ENCODE data around the gene FOXP1. TPM values are rescaled to one million over a fixed set of nuclear protein-coding genes. Genes with fewer than 3 reads are reported as not detected.

The FOXP1 gene
- total and polyA plus RNA-seq, 2 of the 13 experiments (the other 11 are each of a cell fraction or from before 2014, with no cell fraction given), result 40.4 to 59.0 TPM

- H3K36me3 ChIP-seq (replicated peaks in 1 of 2; ENCODE audit: control insufficient read depth in 1 of 2, insufficient read depth in 2 of 2, low read length in 2 of 2), result peaks cover 1 to 6% of the 10 kb centered on the region in 2 experiments; a peak in 2 of 5 replicates
- POLR2A ChIA-PET, result interaction anchor here (1.9 kb wide), 1 partner anchor 86 kb away, joined by 7 read pairs; the partner anchor contains the start of gene FOXP1
- ATAC-seq, result peak; percentile 84
- in situ Hi-C loops (cut with HindIII; ENCODE audit: extremely low pct_ligation_motif_present, low pct_unique_long_range_greater_than_20kb), result no loop called here
- 38% methylated on average over 1 of the region's 1 CpG for WGBS (ENCODE audit: low lambda C conversion rate)
- no peaks in the 10 kb centered on the region for H3K27me3 ChIP-seq (ENCODE audit: control insufficient read depth in 1 of 2, insufficient read depth in 2 of 2, low read length in 2 of 2)
- H3K4me3 ChIP-seq (replicated peaks in 1 of 3; ENCODE audit: insufficient read depth in 1 of 3, low read depth in 2 of 3, low read length in 3 of 3), result no peak overlapping the region
- intact Hi-C loops (cut with micrococcal nuclease; ENCODE audit: unreplicated experiment), result no loop called here
- H3K4me2 ChIP-seq (ENCODE audit: low read depth, low read length), result peak overlapping the region; percentile 29; the same call in 1 of the 2 replicates
- no peak overlapping the region for H2AFZ ChIP-seq (ENCODE audit: low read length)
- no peak for FAIRE-seq
- BruUV-seq (replicated peaks), result no TSS peak
- TF ChIP-seq PATZ1 (CRISPR knock-in tag; IDR thresholded peaks at IDR 0.05), result peak; percentile 18; the same call in 1 of the 2 replicates
- TF ChIP-seq SKIL (CRISPR knock-in tag; IDR thresholded peaks at IDR 0.05; ENCODE audit: borderline replicate concordance), result no peak
- no peak for TF ChIP-seq MAFF (IDR thresholded peaks at IDR 0.05; ENCODE audit: low read depth, low read length)
- TF ChIP-seq SIN3B (IDR thresholded peaks at IDR 0.05; ENCODE audit: low read length), result no peak
- TF ChIP-seq FOXA3 (CRISPR knock-in tag; IDR thresholded peaks at IDR 0.05), result 0 out of 2 replicates have a peak, but pooled peaks have one; percentile 24
- no peak for TF ChIP-seq ZNF619 (CRISPR knock-in tag; IDR thresholded peaks at IDR 0.05)
- TF ChIP-seq SOX13 (IDR thresholded peaks at IDR 0.05), result no peak
- no peak; a peak in 1 of 4 replicates for TF ChIP-seq SOX13 (CRISPR knock-in tag; conservative IDR thresholded peaks at IDR 0.05 in 1 of 2, IDR thresholded peaks at IDR 0.05 in 1 of 2)
- no peak for TF ChIP-seq FOXA1 (IDR thresholded peaks at IDR 0.05)
- peak; percentile 62 for TF ChIP-seq FOXA1 (CRISPR knock-in tag; IDR thresholded peaks at IDR 0.05)
- TF ChIP-seq ZNF317 (CRISPR knock-in tag; IDR thresholded peaks at IDR 0.05), result peak; percentile 33; the same call in 1 of the 2 replicates
- no peak for TF ChIP-seq ZFYVE20 (CRISPR knock-in tag; IDR thresholded peaks at IDR 0.05; ENCODE audit: borderline replicate concordance, low read depth)
- TF ChIP-seq TFAP4 (IDR thresholded peaks at IDR 0.05; ENCODE audit: borderline replicate concordance, low read depth), result no peak
- TF ChIP-seq ZNF101 (CRISPR knock-in tag; IDR thresholded peaks at IDR 0.05; ENCODE audit: borderline replicate concordance, low read depth), result no peak
- CTCF ChIA-PET (ENCODE audit: low intra/inter-chr PET ratio, low total read pairs), result no interaction called here
- H3K9me3 ChIP-seq (ENCODE audit: low read length), result no peaks in the 10 kb centered on the region
- H3K27ac ChIP-seq (ENCODE audit: extremely low read length, insufficient read depth, low read length), result peak overlapping the region; percentile 19
- peaks cover 7% of the 10 kb centered on the region for H4K20me1 ChIP-seq (ENCODE audit: insufficient read depth, low read length)
- DNase-seq (ENCODE audit: low spot score), result peak; percentile 31
- no peak overlapping the region for H3K9ac ChIP-seq (ENCODE audit: insufficient read depth, low read depth, low read length)
- H3K4me1 ChIP-seq (ENCODE audit: insufficient read depth, low read length), result peaks cover 31% of the 10 kb centered on the region
- H3K79me2 ChIP-seq (ENCODE audit: insufficient read depth, low read length), result peaks cover 22% of the 10 kb centered on the region
Observed at GRCh38 chr3:71497367-71497897, 86.1 kb downstream of the FOXP1 start.
